MG63 (cell line): Measurements from ENCODE around the gene MYOF. TPM values are rescaled to one million over a fixed set of nuclear protein-coding genes. Genes with fewer than 3 reads are reported as not detected.
"Not testable (repeated sequence)": the region's sequence is repeated elsewhere in the genome, so short reads cannot be mapped to it uniquely, and the experiment has no call there.

Source experiments
- DNase-seq: peaks from one replicate; pipeline ENCODE4 v3.0.0-alpha.2; 2020
- H3K27me3 ChIP-seq: fragments of 250-450 bp; sonication (Bioruptor Pico); 2 replicates; pipeline ENCODE4 v1.5.1; 2020; ENCODE audit warnings: mild to moderate bottlenecking, moderate library complexity
- H3K36me3 ChIP-seq: fragments of 250-450 bp; sonication (Bioruptor Pico); 2 replicates; pipeline ENCODE4 v1.5.1; 2020; ENCODE audit warnings: mild to moderate bottlenecking, moderate library complexity
- H3K4me3 ChIP-seq: fragments of 250-450 bp; sonication (Bioruptor Pico); 2 replicates; pipeline ENCODE4 v1.5.1; 2020; ENCODE audit warnings: mild to moderate bottlenecking, moderate library complexity
- H3K9me3 ChIP-seq: fragments of 250-450 bp; sonication (Bioruptor Pico); 2 replicates; pipeline ENCODE4 v1.5.1; 2020; ENCODE audit warnings: mild to moderate bottlenecking, moderate library complexity
- total RNA-seq: library from RNA; depleted of rRNA; stranded (reverse); fragments of >200 nt; shearing (Covaris generic); gene quantifications from 2 replicates; pipeline ENCODE4 v1.2.3, GENCODE V29; 2014; ENCODE audit warnings: low replicate concordance

The MYOF gene
- total RNA-seq, 1 experiment from 2014 or later, result 75.6 TPM

GRCh38 chr10:93447019-93447418, 35.1 kb downstream of the MYOF start:
- peaks cover 87% of the 10 kb centered on the region for H3K36me3 ChIP-seq
- DNase-seq, result no peak
- H3K27me3 ChIP-seq, result no peaks in the 10 kb centered on the region
- H3K9me3 ChIP-seq, result no peaks in the 10 kb centered on the region
- no peak overlapping the region for H3K4me3 ChIP-seq

- DNase-seq, result no peak
- Histone ChIP-seq H3K27me3 (no peaks in the 10 kb centered on the region), H3K4me3 (no peak overlapping the region), H3K9me3 (no peaks in the 10 kb centered on the region), H3K36me3 (peaks cover 81% of the 10 kb centered on the region)
These were observed 36.0 kb downstream of the MYOF start for GRCh38 chr10:93445978-93446720.

- peak; percentile 61 for DNase-seq
- peaks cover 77% of the 10 kb centered on the region for H3K36me3 ChIP-seq
- no peaks in the 10 kb centered on the region for H3K9me3 ChIP-seq
- H3K27me3 ChIP-seq, result no peaks in the 10 kb centered on the region
- no peak overlapping the region for H3K4me3 ChIP-seq
These were observed 36.8 kb downstream of the MYOF start for GRCh38 chr10:93445097-93445960.

GRCh38 chr10:93443481-93443880, 38.7 kb downstream of the MYOF start:
- DNase-seq, result no peak
- Histone ChIP-seq H3K36me3 (peaks cover 67% of the 10 kb centered on the region), H3K4me3 (no peak overlapping the region), H3K27me3 (no peaks in the 10 kb centered on the region), H3K9me3 (no peaks in the 10 kb centered on the region)

- not testable (repeated sequence) for DNase-seq, H3K4me3 ChIP-seq, H3K9me3 ChIP-seq, H3K27me3 ChIP-seq
- peaks cover 63% of the 10 kb centered on the region for H3K36me3 ChIP-seq
These were observed 39.4 kb downstream of the MYOF start for GRCh38 chr10:93442721-93443120.

GRCh38 chr10:93440591-93441091, 41.5 kb downstream of the MYOF start:
- Histone ChIP-seq H3K9me3 (no peaks in the 10 kb centered on the region), H3K27me3 (no peaks in the 10 kb centered on the region), H3K4me3 (no peak overlapping the region), H3K36me3 (peaks cover 55% of the 10 kb centered on the region)
- no peak for DNase-seq

GRCh38 chr10:93438613-93439253, 43.4 kb downstream of the MYOF start:
- peaks cover 50% of the 10 kb centered on the region for H3K36me3 ChIP-seq

GRCh38 chr10:93437946-93438612, 44.1 kb downstream of the MYOF start:
- Histone ChIP-seq H3K27me3 (no peaks in the 10 kb centered on the region), H3K9me3 (no peaks in the 10 kb centered on the region), H3K36me3 (peaks cover 50% of the 10 kb centered on the region), H3K4me3 (no peak overlapping the region)
- DNase-seq, result no peak

More at GRCh38 chr10:93438613-93439253, 43.4 kb downstream of the MYOF start:
- no peak overlapping the region for H3K4me3 ChIP-seq
- H3K9me3 ChIP-seq, result no peaks in the 10 kb centered on the region
- DNase-seq, result no peak
- no peaks in the 10 kb centered on the region for H3K27me3 ChIP-seq

- Histone ChIP-seq H3K4me3 (peak overlapping the region; percentile 5; the same call in 1 of the 2 replicates), H3K27me3 (no peaks in the 10 kb centered on the region), H3K36me3 (peaks cover 50% of the 10 kb centered on the region), H3K9me3 (no peaks in the 10 kb centered on the region)
- peak; percentile 94 for DNase-seq
These were observed 44.8 kb downstream of the MYOF start for GRCh38 chr10:93437086-93437945.

- H3K36me3 ChIP-seq, result peaks cover 49% of the 10 kb centered on the region
- no peaks in the 10 kb centered on the region for H3K27me3 ChIP-seq
- no peaks in the 10 kb centered on the region for H3K9me3 ChIP-seq
- DNase-seq, result peak; percentile 76
- H3K4me3 ChIP-seq, result peak overlapping the region; percentile 5; the same call in 1 of the 2 replicates
These were observed 45.5 kb downstream of the MYOF start for GRCh38 chr10:93436591-93437085.

- DNase-seq, result peak; percentile 23
- peaks cover 54% of the 10 kb centered on the region for H3K36me3 ChIP-seq
These were observed 46.3 kb downstream of the MYOF start for GRCh38 chr10:93435621-93436397.

GRCh38 chr10:93434991-93435491, 47.1 kb downstream of the MYOF start:
- Histone ChIP-seq H3K27me3 (no peaks in the 10 kb centered on the region), H3K36me3 (peaks cover 57% of the 10 kb centered on the region)
- no peak for DNase-seq

More at GRCh38 chr10:93435621-93436397, 46.3 kb downstream of the MYOF start:
- Histone ChIP-seq H3K4me3 (0 out of 2 replicates have a peak overlapping the region, but pooled peaks have one; percentile 3), H3K27me3 (no peaks in the 10 kb centered on the region), H3K9me3 (no peaks in the 10 kb centered on the region)

GRCh38 chr10:93431361-93431760, 50.8 kb downstream of the MYOF start:
- Histone ChIP-seq H3K36me3 (peaks cover 60% of the 10 kb centered on the region), H3K4me3 (no peak overlapping the region), H3K9me3 (peaks cover 2% of the 10 kb centered on the region; the same call in 1 of the 2 replicates), H3K27me3 (no peaks in the 10 kb centered on the region)
- no peak for DNase-seq

More at GRCh38 chr10:93434991-93435491, 47.1 kb downstream of the MYOF start:
- 0 out of 2 replicates have a peak, but pooled peaks cover 2% of the 10 kb centered on the region for H3K9me3 ChIP-seq
- H3K4me3 ChIP-seq, result no peak overlapping the region

GRCh38 chr10:93425861-93426260, 56.3 kb downstream of the MYOF start:
- Histone ChIP-seq H3K9me3 (peaks cover 2% of the 10 kb centered on the region; the same call in 1 of the 2 replicates), H3K36me3 (peaks cover 48% of the 10 kb centered on the region), H3K4me3 (no peak overlapping the region), H3K27me3 (no peaks in the 10 kb centered on the region)
- DNase-seq, result no peak
